Activated gamma-delta T cell (primary cell): Measurements from ENCODE around the gene AK6.
"Not testable (repeated sequence)": the region's sequence is repeated elsewhere in the genome, so short reads cannot be mapped to it uniquely, and the experiment has no call there.

Source experiments
- DNase-seq: peaks from one replicate; lab custom pipeline; 2025; lab: John Stamatoyannopoulos, UW

Gene AK6

GRCh38 chr5:69335341-69335935 lies 33.9 kb downstream of the AK6 start:
- DNase-seq, result no peak

DNA sequence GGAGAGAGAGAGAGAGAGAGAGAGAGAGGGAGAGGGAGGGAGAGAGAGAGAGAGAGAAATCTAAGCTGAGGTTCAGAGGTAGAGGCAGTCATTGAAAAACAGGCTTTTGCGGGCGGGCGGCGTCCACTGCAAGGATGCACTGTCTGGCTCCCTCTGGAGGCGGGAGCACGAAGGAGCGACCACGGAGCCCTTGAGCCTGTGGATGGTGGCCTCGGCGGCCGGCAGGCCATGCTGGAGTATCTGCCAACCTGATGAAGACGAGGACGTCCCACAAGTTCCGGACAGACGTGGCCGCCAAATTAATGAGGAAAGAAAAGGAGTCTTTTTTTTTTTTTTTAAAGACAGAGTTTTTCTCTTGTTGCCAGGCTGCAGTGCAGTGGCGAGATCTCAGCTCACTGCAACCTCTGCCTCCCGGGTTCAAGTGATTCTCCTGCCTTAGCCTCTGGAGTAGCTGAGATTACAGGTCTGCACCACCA lies 34.5 kb downstream of the AK6 start:
- peak; percentile 35 for DNase-seq

DNA sequence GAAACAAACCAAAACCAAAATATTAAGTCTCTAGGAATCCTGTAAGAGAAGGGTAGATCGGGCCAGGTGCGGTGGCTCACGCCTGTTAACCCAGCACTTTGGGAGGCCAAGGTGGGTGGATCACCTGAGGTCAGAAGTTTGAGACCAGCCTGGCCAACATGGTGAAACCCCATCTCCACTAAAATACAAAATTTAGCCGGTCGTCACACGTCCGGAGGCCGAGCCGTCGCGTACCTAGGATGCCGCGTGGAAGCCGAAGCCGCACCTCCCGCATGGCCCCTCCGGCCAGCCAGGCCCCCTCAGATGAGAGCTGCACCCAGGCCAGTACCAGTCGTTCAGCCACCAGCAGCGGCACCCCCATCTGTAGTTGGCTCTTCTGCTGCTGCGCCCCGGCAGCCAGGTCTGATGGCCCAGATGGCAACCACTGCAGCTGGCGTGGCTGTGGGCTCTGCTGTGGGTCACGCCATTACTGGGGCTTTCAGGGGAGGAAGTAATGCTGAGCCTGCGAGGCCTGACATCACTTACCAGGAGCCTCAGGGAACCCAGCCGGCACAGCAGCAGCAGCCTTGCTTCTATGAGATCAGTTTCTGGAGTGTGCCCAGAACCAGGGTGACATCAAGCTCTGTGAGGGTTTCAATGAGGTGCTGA lies 35.5 kb downstream of the AK6 start:
- not testable (repeated sequence) for DNase-seq

GRCh38 chr5:69331528-69332445 lies 37.5 kb downstream of the AK6 start:
- no peak for DNase-seq

- DNase-seq, result no peak
Measured at GRCh38 chr5:69329905-69330489, 39.3 kb downstream of the AK6 start.

GRCh38 chr5:69326365-69326764 lies 43.0 kb downstream of the AK6 start:
- no peak for DNase-seq

DNA sequence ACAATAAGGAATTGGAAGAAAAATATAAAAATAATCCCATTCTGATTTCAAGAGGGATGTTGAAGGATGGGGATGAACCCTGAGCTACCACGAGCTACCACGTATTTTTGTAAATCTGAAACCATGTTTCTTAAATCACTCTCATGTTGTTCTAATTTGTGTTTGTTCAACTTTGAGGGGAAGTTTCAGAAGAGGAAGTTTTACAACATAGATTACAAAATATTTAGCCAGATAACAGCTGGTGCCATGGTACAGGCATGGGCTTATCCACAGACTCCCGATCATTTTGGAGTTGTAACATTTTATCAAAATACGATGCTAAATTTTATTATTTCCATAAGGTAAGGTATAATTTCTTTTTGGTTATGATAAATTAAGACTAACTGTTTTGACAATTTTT lies 51.9 kb downstream of the AK6 start:
- no peak for DNase-seq

DNA sequence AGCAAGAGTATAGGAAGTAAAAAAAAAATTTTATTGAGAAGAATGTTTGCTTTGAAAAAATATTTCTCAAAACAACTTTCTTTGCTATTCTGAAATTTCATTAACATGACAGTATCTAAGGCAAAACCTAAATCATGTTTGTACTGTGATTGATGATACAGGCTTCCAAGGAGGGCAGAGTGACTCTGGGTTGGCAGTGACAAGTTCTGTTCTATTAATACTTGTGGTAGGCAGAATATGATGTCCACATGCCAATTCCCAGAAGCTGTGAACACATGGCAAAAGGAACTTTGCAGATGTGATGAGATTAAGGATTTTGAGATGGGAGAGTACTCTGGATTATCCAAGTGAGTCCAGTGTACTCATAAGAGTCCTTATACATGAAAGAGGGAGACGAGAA lies 53.3 kb downstream of the AK6 start:
- no peak for DNase-seq

- no peak for DNase-seq
Measured at GRCh38 chr5:69313428-69313827, 55.9 kb downstream of the AK6 start.

- no peak for DNase-seq
Measured at GRCh38 chr5:69312459-69313160, 56.7 kb downstream of the AK6 start.

DNA sequence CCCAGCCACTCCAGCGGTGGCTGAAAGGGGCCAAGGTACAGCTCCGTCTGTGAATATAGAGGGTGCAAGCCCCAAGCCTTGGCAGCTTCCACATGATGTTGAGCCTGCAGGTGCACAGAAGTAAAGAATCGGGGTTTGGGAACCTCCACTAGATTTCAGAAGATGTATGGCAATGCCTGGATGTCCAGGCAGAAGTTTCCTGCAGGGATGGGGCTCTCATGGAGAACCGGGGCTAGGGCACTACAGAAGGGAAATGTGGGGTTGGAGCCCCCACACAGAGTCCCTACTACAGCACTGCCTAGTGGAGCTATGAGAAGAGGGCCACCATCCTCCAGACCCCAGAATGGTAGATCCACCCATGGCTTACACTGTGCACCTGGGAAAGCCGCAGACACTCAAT lies 59.9 kb downstream of the AK6 start:
- no peak for DNase-seq

GRCh38 chr5:69308046-69308553 lies 61.2 kb downstream of the AK6 start:
- DNase-seq, result no peak

DNA sequence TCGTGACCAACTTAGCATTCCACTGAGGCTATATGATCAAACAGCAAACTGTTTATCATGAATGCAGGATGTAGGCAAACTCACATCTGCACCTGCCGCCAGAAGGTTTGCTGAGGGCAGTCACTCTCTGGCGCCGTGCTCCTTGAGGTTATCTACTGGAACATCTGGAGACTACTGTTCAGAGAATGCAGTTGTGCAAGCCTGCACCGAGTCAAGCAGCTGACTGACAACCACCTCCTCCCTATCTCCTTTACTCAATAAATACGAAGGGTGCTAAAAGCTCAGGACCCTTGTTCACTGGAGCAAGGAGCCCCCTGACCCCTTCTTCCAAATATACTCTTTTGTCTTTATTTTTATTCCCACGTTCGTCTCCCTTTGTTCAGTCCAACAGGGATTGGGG lies 63.8 kb downstream of the AK6 start:
- DNase-seq, result no peak
